SJSA1 (cell line): Measurements from ENCODE around the gene H3-3A. TPM values are rescaled to one million over a fixed set of nuclear protein-coding genes. Genes with fewer than 3 reads are reported as not detected.

Experiments
- DNase-seq, 2 experiments: peaks; one replicate each; pipeline ENCODE4 v3.0.0-alpha.2; 2015 to 2020; ENCODE audit warnings: low spot score in 2 of 2, low read depth in 1 of 2
- H3K27ac ChIP-seq: fragments of 250-450 bp; sonication (Bioruptor Pico); 2 replicates; pipeline ENCODE4 v1.5.1; 2020; ENCODE audit warnings: mild to moderate bottlenecking, moderate library complexity
- H3K27me3 ChIP-seq: fragments of 250-450 bp; sonication (Bioruptor Pico); replicated peaks from 2 replicates; pipeline ENCODE4 v1.5.1; 2020; ENCODE audit warnings: mild to moderate bottlenecking, moderate library complexity
- H3K36me3 ChIP-seq: fragments of 250-450 bp; sonication (Bioruptor Pico); 2 replicates; pipeline ENCODE4 v1.5.1; 2020; ENCODE audit warnings: mild to moderate bottlenecking
- H3K4me1 ChIP-seq: fragments of 250-450 bp; sonication (Bioruptor Pico); replicated peaks from 2 replicates; pipeline ENCODE4 v1.6.1; 2021; ENCODE audit warnings: mild to moderate bottlenecking
- H3K4me3 ChIP-seq: fragments of 250-450 bp; sonication (Bioruptor Pico); 2 replicates; pipeline ENCODE4 v1.5.1; 2020; ENCODE audit warnings: mild to moderate bottlenecking
- H3K9me3 ChIP-seq: fragments of 250-450 bp; sonication (Bioruptor Pico); replicated peaks from 2 replicates; pipeline ENCODE4 v1.5.1; 2020; ENCODE audit warnings: mild to moderate bottlenecking
- total RNA-seq: library from RNA; depleted of rRNA; stranded (reverse); fragments of >200 nt; shearing (Covaris generic); gene quantifications from 2 replicates; pipeline ENCODE4 v1.2.3, GENCODE V29; 2014; rRNA removed

Gene H3-3A
- total RNA-seq, result 310 and 399 TPM in 2 replicates

DNA sequence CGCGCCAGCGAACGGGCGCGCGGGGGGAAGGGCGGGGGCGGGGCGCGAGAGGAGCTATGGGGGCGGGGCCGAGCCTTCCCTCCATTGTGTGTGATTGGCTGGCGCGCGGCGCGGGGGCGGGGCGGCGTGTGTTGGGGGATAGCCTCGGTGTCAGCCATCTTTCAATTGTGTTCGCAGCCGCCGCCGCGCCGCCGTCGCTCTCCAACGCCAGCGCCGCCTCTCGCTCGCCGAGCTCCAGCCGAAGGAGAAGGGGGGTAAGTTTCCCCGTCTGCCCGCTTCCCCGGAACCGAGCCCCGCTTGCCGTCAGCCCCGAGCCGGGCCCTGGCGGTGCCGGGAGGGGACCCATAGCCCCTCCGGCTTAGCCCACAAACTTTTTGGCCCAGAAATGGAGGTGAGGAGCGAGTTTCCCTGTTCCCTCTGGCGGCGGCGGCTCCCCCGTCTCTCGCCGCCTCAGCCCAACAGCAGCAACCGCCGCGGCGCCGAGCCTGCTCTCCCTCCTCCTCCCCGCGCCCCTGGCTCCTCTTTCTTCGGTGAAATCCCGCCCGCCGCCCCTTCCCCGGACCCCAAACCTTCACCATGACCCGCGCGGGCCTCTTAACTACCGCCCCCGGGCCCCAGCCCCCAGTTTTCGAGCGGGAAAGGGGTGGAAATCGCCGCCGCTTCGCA is at the start of gene H3-3A:
Gene H3-3A (plus strand): TSS at position 159 of the 666 bp plus-strand sequence. CDS start 1,636 bp downstream, outside the sequence.
- Histone ChIP-seq H3K9me3 (no peaks in the 10 kb centered on the region), H3K27ac (peak within 1 kb of the TSS; percentile 98), H3K27me3 (no peaks in the 10 kb centered on the region)

DNA sequence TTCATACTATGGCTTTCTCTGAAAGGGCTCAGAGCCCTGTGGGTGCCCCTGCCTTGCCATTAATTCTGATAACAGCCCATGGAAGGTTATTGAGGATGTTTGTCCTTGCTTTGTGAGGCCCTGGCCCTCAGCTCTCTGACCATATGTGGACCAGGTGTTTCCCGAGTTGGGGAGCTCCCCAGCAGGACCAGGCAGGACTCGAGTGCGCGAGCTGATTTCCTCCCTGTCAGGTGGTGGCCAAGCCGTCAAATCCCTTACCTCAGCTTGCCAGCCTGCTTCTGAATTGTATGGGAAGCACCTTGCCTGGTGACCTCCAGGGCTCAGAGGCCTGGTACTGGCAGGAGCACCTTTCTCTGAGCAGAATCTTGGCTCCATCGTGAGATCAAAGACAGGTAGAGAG is 45.4 kb upstream of the H3-3A start:
- no peaks in the 10 kb centered on the region for H3K9me3 ChIP-seq
- DNase-seq, result no peak
- no peaks in the 10 kb centered on the region for H3K36me3 ChIP-seq
- H3K27ac ChIP-seq, result no peak overlapping the region
- H3K27me3 ChIP-seq, result no peaks in the 10 kb centered on the region
- no peak overlapping the region for H3K4me3 ChIP-seq
- H3K4me1 ChIP-seq, result peaks cover 12% of the 10 kb centered on the region

More for the DNA sequence above, at the start of gene H3-3A:
- peaks cover 47% of the 10 kb centered on the region for H3K36me3 ChIP-seq
- DNase-seq, result peak; percentile 96 to 99
- peaks cover 18% of the 10 kb centered on the region for H3K4me1 ChIP-seq
- H3K4me3 ChIP-seq, result peak within 1 kb of the TSS; percentile 98

DNA sequence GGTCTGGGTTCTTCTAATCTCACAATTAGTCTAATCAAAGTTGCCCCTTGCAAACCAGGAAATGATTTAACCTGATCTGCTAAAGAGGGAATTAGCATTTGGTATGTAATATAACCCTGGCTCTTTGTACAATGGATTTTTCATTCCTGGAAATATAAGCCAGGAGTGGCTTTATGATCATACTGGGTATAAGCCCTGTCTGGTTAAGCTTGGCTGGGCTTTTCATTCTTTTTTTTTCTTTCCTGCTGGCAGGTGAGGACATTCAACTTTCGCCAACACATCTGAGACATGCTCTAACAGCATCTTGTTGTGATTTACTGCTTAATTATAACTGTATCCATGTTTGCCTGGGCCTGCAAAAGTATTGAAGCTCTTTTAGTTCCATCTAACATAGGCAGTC is 42.9 kb upstream of the H3-3A start:
- peaks cover 12% of the 10 kb centered on the region for H3K4me1 ChIP-seq
- DNase-seq, result no peak
- no peak overlapping the region for H3K27ac ChIP-seq
- H3K9me3 ChIP-seq, result no peaks in the 10 kb centered on the region
- no peak overlapping the region for H3K4me3 ChIP-seq
- H3K27me3 ChIP-seq, result no peaks in the 10 kb centered on the region
- H3K36me3 ChIP-seq, result no peaks in the 10 kb centered on the region

DNA sequence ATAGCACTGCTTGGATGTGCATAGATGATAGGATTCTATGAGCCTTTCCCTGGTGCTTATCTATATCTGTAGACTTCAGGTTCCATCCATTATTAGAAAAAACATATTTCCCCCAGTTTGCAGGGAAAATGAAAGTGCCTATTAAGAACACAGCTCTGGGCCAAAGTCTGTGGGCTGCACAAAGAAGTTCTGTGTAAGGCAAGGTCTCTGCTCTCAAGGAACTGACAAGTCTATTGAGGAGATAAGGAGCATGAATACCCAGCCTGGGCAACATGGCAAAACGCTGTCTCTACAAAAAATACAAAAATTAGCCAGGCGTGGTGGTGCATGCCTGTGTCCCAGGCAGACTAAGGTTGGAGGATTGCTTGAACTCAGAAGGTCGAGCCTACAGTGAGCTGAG is 41.1 kb upstream of the H3-3A start:
- no peaks in the 10 kb centered on the region for H3K27me3 ChIP-seq
- H3K27ac ChIP-seq, result no peak overlapping the region
- H3K4me1 ChIP-seq, result peaks cover 11% of the 10 kb centered on the region
- no peaks in the 10 kb centered on the region for H3K9me3 ChIP-seq
- H3K4me3 ChIP-seq, result no peak overlapping the region
- no peaks in the 10 kb centered on the region for H3K36me3 ChIP-seq
- DNase-seq, result no peak

DNA sequence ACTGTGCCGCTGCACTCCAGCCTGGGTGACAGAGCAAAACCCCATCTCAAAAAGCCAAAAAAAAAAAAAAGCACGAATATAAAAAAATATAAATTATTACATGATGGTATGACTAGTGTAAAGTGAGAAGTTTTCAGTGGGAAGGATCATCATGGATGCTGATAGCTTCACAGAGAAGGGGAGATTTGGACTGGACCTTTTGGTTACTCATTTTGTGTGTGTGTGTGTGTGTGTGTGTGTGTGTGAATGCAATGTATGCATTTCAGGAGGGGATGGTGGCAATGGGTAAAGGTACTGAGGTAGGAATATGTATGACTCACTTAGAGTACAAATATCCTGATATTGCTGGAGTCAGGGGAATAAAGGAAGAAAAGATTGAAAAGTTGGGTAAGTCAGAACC is 40.7 kb upstream of the H3-3A start:
- Histone ChIP-seq H3K4me1 (peaks cover 7% of the 10 kb centered on the region), H3K36me3 (no peaks in the 10 kb centered on the region), H3K27ac (no peak overlapping the region), H3K27me3 (no peaks in the 10 kb centered on the region), H3K9me3 (no peaks in the 10 kb centered on the region), H3K4me3 (no peak overlapping the region)
- no peak for DNase-seq

DNA sequence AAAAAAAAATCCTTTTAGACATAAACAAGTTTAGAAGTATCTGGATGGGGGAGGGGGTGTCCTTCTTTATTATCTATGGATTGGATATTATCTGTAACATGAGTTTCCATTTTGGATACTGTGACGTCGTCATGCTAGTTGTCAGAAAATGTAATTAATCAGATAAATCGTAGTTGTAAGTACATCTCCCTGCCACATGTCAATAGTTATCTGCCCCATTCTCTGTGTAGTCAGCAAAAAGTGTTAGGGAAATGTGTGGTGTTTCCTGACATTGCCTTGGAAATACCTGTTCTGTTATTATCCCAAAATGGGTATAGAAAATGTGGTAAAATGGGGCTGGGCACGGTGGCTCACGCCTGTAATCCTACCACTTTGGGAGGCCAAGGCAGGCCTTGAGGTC is 38.8 kb upstream of the H3-3A start:
- Histone ChIP-seq H3K4me1 (no peaks in the 10 kb centered on the region), H3K9me3 (no peaks in the 10 kb centered on the region), H3K4me3 (no peak overlapping the region), H3K27ac (no peak overlapping the region), H3K27me3 (no peaks in the 10 kb centered on the region), H3K36me3 (no peaks in the 10 kb centered on the region)
- DNase-seq, result no peak

DNA sequence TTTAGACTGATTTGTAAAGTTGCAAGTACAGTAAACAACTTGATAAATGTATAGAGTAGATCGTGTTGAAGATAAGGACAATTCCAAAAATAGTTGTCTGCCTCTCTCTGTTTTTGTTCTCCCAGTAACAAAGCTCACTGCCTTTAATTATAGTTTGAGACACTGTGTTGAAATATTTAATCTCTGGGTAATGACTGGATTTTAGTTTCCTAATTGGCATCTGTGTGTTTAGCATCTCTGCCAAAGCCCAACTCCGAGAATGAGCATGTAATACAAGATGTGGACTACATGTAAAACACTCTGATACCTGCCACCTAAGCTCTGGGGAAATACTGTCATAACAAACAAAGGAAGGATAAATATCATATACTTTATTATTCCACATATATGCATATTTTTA is 35.7 kb upstream of the H3-3A start:
- H3K4me1 ChIP-seq, result no peaks in the 10 kb centered on the region

DNA sequence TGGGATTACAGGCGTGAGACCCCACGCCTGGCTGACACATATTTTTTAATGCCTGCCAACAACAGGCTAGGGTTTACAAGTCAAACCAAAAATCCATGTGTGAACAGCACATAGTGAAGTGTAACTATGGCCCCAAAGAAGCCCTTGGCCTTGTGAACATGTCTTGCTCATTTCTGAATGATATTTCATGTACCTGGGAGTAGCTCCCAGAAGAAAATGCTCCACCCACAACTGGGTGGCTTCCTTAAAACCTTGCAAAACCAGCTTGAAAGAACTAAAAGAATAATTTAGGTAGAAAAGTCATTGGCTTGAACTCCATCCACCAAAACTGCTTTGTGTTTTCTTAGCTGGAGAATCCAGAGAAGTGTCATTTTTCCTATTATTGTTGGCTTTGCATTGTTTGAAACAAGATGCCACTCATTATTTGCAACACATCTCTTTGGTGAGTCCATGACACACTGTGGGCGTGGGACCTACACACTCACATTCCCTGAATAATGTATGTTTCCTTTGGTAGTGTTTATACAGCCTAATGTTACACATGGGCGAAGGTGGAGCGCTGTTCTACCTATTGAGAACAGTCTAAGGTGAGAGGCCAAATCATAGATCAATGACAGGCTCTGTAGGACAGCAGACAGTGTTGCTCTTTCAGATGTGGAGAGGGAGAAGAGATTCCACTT is 34.8 kb upstream of the H3-3A start:
- no peaks in the 10 kb centered on the region for H3K27me3 ChIP-seq
- H3K4me3 ChIP-seq, result no peak overlapping the region
- H3K27ac ChIP-seq, result no peak overlapping the region
- H3K4me1 ChIP-seq, result no peaks in the 10 kb centered on the region
- H3K9me3 ChIP-seq, result no peaks in the 10 kb centered on the region
- H3K36me3 ChIP-seq, result no peaks in the 10 kb centered on the region
- DNase-seq, result no peak

More for the DNA sequence above, 35.7 kb upstream of the H3-3A start:
- Histone ChIP-seq H3K36me3 (no peaks in the 10 kb centered on the region), H3K4me3 (no peak overlapping the region), H3K27me3 (no peaks in the 10 kb centered on the region), H3K9me3 (no peaks in the 10 kb centered on the region), H3K27ac (no peak overlapping the region)
- DNase-seq, result no peak

DNA sequence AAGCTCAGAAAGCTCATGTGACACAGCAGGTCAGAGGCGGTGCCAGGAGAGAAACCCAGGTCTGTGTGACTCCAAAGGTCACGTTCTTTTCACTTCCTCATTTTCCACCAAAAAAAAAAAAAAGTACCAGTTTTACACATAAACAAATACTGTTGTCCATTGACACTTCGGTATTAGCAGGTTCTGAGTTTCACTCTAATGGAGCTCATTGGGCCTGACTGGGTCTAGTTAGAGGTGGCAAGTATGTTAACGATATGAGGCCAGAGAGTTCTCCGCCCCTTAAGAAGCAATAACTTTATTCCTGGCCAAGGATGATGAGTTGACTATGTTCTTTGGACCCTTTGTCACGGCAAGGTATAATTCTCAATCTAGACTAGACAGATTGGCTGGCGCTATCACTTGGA is 33.4 kb upstream of the H3-3A start:
- no peak for DNase-seq
- Histone ChIP-seq H3K4me3 (no peak overlapping the region), H3K36me3 (no peaks in the 10 kb centered on the region), H3K9me3 (no peaks in the 10 kb centered on the region), H3K27ac (no peak overlapping the region), H3K4me1 (no peaks in the 10 kb centered on the region), H3K27me3 (no peaks in the 10 kb centered on the region)

DNA sequence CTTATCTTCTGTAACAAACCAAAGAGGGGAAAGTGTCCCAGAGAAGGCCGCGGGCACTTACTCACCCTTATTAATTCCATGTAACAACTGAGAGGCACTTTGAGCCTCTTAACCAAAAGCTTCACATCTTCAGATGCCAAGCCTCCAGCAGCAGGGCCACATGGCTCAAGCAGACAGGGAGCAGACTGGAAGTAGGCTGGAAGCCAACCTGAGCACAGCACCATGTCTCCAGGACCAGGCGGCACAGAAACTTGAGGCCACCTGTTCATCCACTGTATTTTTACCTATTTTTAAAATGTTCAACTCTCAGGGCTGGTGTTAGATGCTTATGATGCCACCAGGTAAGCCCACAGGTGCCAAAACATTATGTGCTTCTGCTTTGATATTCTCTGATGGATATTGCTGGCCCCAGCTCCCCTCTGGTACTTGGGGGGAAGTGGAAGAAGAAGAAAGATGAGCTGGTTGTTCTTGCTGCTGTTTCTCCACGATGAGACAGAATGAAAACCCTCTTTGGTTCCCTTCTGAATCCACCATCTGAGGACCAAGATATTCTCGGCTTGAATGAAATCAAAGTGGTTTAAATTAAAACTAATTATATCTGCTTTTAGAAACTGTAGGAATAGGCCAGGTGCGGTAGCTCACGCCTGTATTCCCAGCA is 32.8 kb upstream of the H3-3A start:
- DNase-seq, result no peak
- no peak overlapping the region for H3K27ac ChIP-seq
- no peak overlapping the region for H3K4me3 ChIP-seq
- H3K36me3 ChIP-seq, result no peaks in the 10 kb centered on the region
- H3K9me3 ChIP-seq, result no peaks in the 10 kb centered on the region
- H3K27me3 ChIP-seq, result no peaks in the 10 kb centered on the region
- no peaks in the 10 kb centered on the region for H3K4me1 ChIP-seq

DNA sequence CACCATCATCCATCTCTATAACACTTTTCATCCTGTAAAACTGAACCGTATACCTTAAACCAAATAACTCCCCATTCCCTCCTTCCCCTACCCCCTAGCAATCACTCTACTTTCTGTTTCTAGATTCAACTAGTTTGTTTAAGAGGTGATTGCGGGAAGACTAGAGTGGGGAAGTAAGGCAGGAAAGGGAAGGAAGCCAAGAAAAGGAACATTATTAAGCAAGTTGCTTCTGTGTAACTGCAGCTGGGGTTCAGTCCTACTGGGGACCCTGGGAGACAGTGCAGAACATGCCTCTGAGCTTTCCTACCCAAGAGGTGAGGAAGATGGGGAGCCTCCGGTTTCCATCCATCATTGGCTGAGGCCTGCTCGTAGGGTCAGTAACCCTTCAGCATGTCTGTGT is 28.9 kb upstream of the H3-3A start:
- Histone ChIP-seq H3K27ac (no peak overlapping the region), H3K36me3 (no peaks in the 10 kb centered on the region), H3K9me3 (no peaks in the 10 kb centered on the region), H3K4me1 (no peaks in the 10 kb centered on the region), H3K4me3 (no peak overlapping the region), H3K27me3 (no peaks in the 10 kb centered on the region)
- no peak for DNase-seq

DNA sequence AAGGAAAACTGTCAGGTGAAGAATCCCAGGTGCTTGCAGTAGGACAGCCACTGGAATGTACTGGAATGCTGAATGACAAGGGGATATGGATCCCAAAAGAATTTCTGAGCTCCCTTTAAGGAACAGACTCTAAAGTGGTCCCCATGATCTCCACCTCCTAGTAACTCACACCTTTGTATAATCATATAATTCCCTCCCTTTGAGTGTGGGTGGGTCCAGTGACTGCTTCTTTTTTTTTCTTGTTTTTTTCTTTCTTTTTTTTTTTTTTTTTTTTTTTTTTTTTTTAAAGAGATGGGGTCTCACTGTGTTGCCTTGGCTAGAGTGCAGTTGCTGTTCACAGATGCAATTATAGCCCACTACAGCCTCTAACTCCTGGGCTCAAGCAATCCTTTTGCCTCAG is 28.5 kb upstream of the H3-3A start:
- Histone ChIP-seq H3K4me1 (no peaks in the 10 kb centered on the region), H3K9me3 (no peaks in the 10 kb centered on the region), H3K4me3 (no peak overlapping the region), H3K36me3 (no peaks in the 10 kb centered on the region), H3K27ac (no peak overlapping the region), H3K27me3 (no peaks in the 10 kb centered on the region)
- DNase-seq, result no peak

DNA sequence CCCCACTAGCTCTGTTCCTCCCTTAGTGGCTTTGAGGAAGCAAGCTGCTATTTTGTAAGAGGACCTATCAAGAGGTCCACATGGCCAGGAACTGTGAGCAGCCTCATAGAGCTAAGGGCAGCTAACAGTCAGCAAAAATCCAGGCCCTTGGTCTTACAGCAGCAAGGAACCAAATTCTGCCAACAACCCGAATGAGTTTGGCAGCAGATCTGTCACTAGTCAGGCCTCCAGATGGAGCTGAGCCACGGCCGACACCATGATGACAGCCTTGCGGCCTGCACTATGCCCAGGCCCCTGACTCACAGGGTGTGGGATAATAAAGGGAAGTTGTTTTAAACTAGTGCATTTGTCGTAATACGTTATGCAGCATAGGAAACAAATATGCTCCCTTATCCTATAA is 28.0 kb upstream of the H3-3A start:
- Histone ChIP-seq H3K4me1 (no peaks in the 10 kb centered on the region), H3K27ac (no peak overlapping the region), H3K36me3 (no peaks in the 10 kb centered on the region), H3K27me3 (no peaks in the 10 kb centered on the region), H3K4me3 (no peak overlapping the region), H3K9me3 (no peaks in the 10 kb centered on the region)
- no peak for DNase-seq

DNA sequence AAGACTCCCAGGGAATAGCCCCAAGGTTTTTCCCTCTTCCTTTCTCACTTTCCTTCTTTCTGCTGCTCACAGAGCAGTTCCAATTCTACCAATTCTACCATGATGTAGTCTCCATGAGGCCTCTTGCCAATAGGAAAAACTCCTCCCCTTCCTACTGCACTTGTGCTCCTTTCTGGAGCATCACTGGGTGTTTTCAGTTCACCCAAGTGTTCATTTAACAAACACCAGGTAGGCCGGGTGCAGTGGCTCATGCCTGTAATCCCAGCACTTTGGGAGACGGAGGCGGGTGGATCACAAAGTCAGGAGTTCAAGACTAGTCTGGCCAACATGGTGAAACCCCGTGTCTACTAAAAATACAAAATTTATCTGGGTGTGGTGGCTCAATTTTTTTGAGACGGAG is 26.6 kb upstream of the H3-3A start:
- H3K9me3 ChIP-seq, result no peaks in the 10 kb centered on the region
- no peaks in the 10 kb centered on the region for H3K36me3 ChIP-seq
- H3K27me3 ChIP-seq, result no peaks in the 10 kb centered on the region
- H3K27ac ChIP-seq, result no peak overlapping the region
- no peak for DNase-seq
- H3K4me1 ChIP-seq, result no peaks in the 10 kb centered on the region
- H3K4me3 ChIP-seq, result no peak overlapping the region
